K562 (cell line): Measurements from ENCODE around the gene DNAJB12. TPM values are rescaled to one million over a fixed set of nuclear protein-coding genes. Genes with fewer than 3 reads are reported as not detected.

Experiments
- ATAC-seq: fragments of 200-7000 bp; cut with Tn5 transposase; 3 replicates; pipeline ENCODE4 v1.9.1; 2020; ENCODE audit warnings: moderate library complexity
- BruUV-seq: library from RNA; stranded (reverse); fragments of 400-500 nt; replicated peaks from 2 replicates; lab custom pipeline; 2021; lab: Mats Ljungman, UMichigan
- CTCF ChIA-PET: fragments of 300-600 bp; formaldehyde crosslinking; extraction: SDS; loops from one replicate; lab custom pipeline; 2021; ENCODE audit warnings: low intra/inter-chr PET ratio; lab: Yijun Ruan, JAX
- POLR2A ChIA-PET: fragments of 300-600, 350-650 bp; sonication (Branson Sonifier 250); formaldehyde crosslinking; extraction: SDS; loops from one replicate; lab custom pipeline; 2021; ENCODE audit warnings: antibody characterized with exemption, inconsistent platforms; lab: Yijun Ruan, JAX
- DNase-seq, 4 experiments: peaks; one replicate each; pipeline versions ENCODE4 v3.0.0 to v3.0.0-alpha.2; 2011 to 2018; ENCODE audit warnings: low spot score in 3 of 4, mixed read lengths in 3 of 4; ENCODE audit errors: extremely low read depth in 1 of 4
- FAIRE-seq: peaks from 2 replicates; lab custom pipeline; 2011; peaks lifted over from hg19 to GRCh38; lab: Jason Lieb, UNC
- H2AFZ ChIP-seq: 2 replicates; pipeline ENCODE4 v1.6.0; 2011; ENCODE audit warnings: low read depth, low read length, control low read depth, inconsistent platforms
- H3K27ac ChIP-seq: fragments of 200-600 bp; 3 replicates; pipeline ENCODE4 v1.8.0; 2011; ENCODE audit warnings: low read depth, mild to moderate bottlenecking, control low read depth, inconsistent platforms, low read length, moderate library complexity, mixed read lengths; ENCODE audit errors: extremely low read depth
- H3K27me3 ChIP-seq, 2 experiments: fragments of 300-600 bp in 1 of 2; 2 replicates in 1 of 2; 3 replicates in 1 of 2; pipeline versions ENCODE4 v1.6.0 to v1.8.0; 2011; ENCODE audit warnings: inconsistent platforms in 2 of 2, low read length in 2 of 2, mild to moderate bottlenecking in 1 of 2, mixed read lengths in 1 of 2, moderate library complexity in 1 of 2; ENCODE audit not compliant: control insufficient read depth in 2 of 2, insufficient read depth in 2 of 2
- H3K36me3 ChIP-seq: fragments of 300-600 bp; 3 replicates; pipeline ENCODE4 v1.8.0; 2011; ENCODE audit warnings: mild to moderate bottlenecking, low read length, inconsistent platforms; ENCODE audit not compliant: control insufficient read depth, insufficient read depth
- H3K4me1 ChIP-seq, 2 experiments: fragments of 200-600 bp in 1 of 2; replicated peaks in 1 of 2; 2 replicates in 1 of 2; 3 replicates in 1 of 2; pipeline versions ENCODE4 v1.5.1 to v1.8.0; 2011; ENCODE audit warnings: inconsistent platforms in 2 of 2, low read length in 2 of 2, mild to moderate bottlenecking in 1 of 2, mixed read lengths in 1 of 2, moderate library complexity in 1 of 2; ENCODE audit not compliant: control insufficient read depth in 2 of 2, insufficient read depth in 2 of 2
- H3K4me2 ChIP-seq: 2 replicates; pipeline ENCODE4 v1.6.1; 2011; ENCODE audit warnings: low read length, control low read depth, inconsistent platforms, mixed read lengths; ENCODE audit not compliant: insufficient read depth
- H3K4me3 ChIP-seq: fragments of 200-600 bp; sonication (generic), shearing (Covaris generic); 2 replicates; pipeline ENCODE4 v1.5.1; 2016; ENCODE audit warnings: control low read depth, inconsistent platforms
- H3K79me2 ChIP-seq: fragments of 200-600 bp; 3 replicates; pipeline ENCODE4 v1.8.0; 2011; ENCODE audit warnings: low read length, inconsistent platforms; ENCODE audit not compliant: control insufficient read depth, insufficient read depth
- H3K9ac ChIP-seq, 2 experiments: 2 replicates each; pipeline versions ENCODE4 v1.6.0 to v1.6.1; 2011; ENCODE audit warnings: low read depth in 2 of 2, low read length in 2 of 2, control low read depth in 1 of 2, inconsistent platforms in 1 of 2, mild to moderate bottlenecking in 1 of 2, mixed read lengths in 1 of 2; ENCODE audit not compliant: insufficient read depth in 1 of 2
- H3K9me1 ChIP-seq: one replicate; pipeline ENCODE4 v1.6.0; 2011; ENCODE audit warnings: inconsistent platforms, mild to moderate bottlenecking, low read length, moderate library complexity; ENCODE audit not compliant: control insufficient read depth, insufficient read depth
- H3K9me3 ChIP-seq: replicated peaks from 2 replicates; pipeline ENCODE4 v1.5.1; 2011; ENCODE audit warnings: low read depth, low read length, inconsistent platforms; ENCODE audit not compliant: control insufficient read depth, insufficient read depth
- H4K20me1 ChIP-seq: replicated peaks from 2 replicates; pipeline ENCODE4 v1.6.1; 2011; ENCODE audit warnings: low read length, inconsistent platforms, mixed read lengths; ENCODE audit not compliant: control insufficient read depth, insufficient read depth
- GATAD2B ChIP-seq: fragments of 450-650 bp; IDR thresholded peaks from 2 replicates; pipeline ENCODE4 v1.6.1; 2017; ENCODE audit warnings: mild to moderate bottlenecking, borderline replicate concordance
- POLR2AphosphoS2 ChIP-seq: IDR thresholded peaks from 2 replicates; pipeline ENCODE4 v1.6.1; 2012; ENCODE audit warnings: low read length, improper control_type of control experiment
- POLR2G ChIP-seq: fragments of 200-400 bp; formaldehyde crosslinking; IDR thresholded peaks from 2 replicates; pipeline ENCODE4 v1.6.1; 2017; ENCODE audit warnings: low read depth, mild to moderate bottlenecking, antibody characterized with exemption, low read length, moderate library complexity
- RERE ChIP-seq: sonication (generic); formaldehyde crosslinking; IDR thresholded peaks from 2 replicates; pipeline ENCODE4 v1.8.0; 2023; ENCODE audit warnings: missing genetic modification reagents, mild to moderate bottlenecking, borderline replicate concordance
- ZBTB1 ChIP-seq: sonication (generic); formaldehyde crosslinking; IDR thresholded peaks from 2 replicates; pipeline ENCODE4 v1.8.1; 2023; ENCODE audit warnings: missing genetic modification reagents, low read depth, mild to moderate bottlenecking, borderline replicate concordance
- WGBS: fragments of 100-300 bp; shearing (Covaris generic); methylation state at CpG from one replicate; pipeline ENCODE4 v1.1.6; 2016; ENCODE audit warnings: low coverage, mixed read lengths; ENCODE audit not compliant: insufficient coverage; ENCODE audit errors: missing lambda C conversion rate; 5-methylcytosine and 5-hydroxymethylcytosine counted together
- in situ Hi-C: fragments of 300-500 bp; cut with MboI; formaldehyde crosslinking; loops from 4 replicates; pipeline ENCODE4 v1.15.0; 2018; ENCODE audit warnings: inconsistent platforms, mixed read lengths
- intact Hi-C: fragments of 100-400 bp; cut with micrococcal nuclease; formaldehyde crosslinking; loops from 2 replicates; pipeline ENCODE4 v1.14.2; 2022
- polyA plus RNA-seq, 8 experiments: library from polyadenylated mRNA; depleted of rRNA in 4 of 8; stranded (reverse) in 5 of 8; unstranded in 3 of 8; fragments of >200 nt; fragmentation: Nextera tagmentation in 2 of 8; fragmentation: Illumina TruSeq in 1 of 8; extraction: Ambion mirVana in 2 of 8; extraction: Trizol in 1 of 8; gene quantifications; 2 replicates each; pipeline versions ENCODE4 v1.2.1 to v1.2.3, GENCODE V29; 2011 to 2014; ENCODE audit warnings: inconsistent platforms in 1 of 8, missing spikeins in 1 of 8
- total RNA-seq, 7 experiments: library from RNA; depleted of rRNA in 6 of 7; stranded (reverse); fragments of >200 nt in 6 of 7; fragmentation: Illumina TruSeq in 2 of 7; extraction: Trizol in 2 of 7; gene quantifications; 2 replicates each; pipeline versions ENCODE4 v1.2.1 to v1.2.3, GENCODE V29; 2011 to 2021; ENCODE audit warnings: low replicate concordance in 1 of 7

The DNAJB12 gene
- total and polyA plus RNA-seq, 9 of the 15 experiments (the other 6 are each of a cell fraction or from before 2014, with no cell fraction given), result 3.5 to 31.5 (median 20.3) TPM

- Histone ChIP-seq H3K27ac (no peak overlapping the region), H3K9ac (peak overlapping the region in 1 of 2 experiments; percentile 74; a peak in 2 of 4 replicates), H3K27me3 (no peaks in the 10 kb centered on the region), H3K4me2 (no peak overlapping the region), H3K4me1 (peaks cover 22 to 43% of the 10 kb centered on the region in 2 experiments), H4K20me1 (no peaks in the 10 kb centered on the region), H2AFZ (peak overlapping the region; percentile 78; the same call in 1 of the 2 replicates), H3K9me1 (no peaks in the 10 kb centered on the region), H3K79me2 (no peaks in the 10 kb centered on the region), H3K36me3 (peaks cover 5% of the 10 kb centered on the region; the same call in 1 of the 3 replicates), H3K9me3 (no peaks in the 10 kb centered on the region), H3K4me3 (no peak overlapping the region)
- FAIRE-seq (no peak), DNase-seq (no peak), ATAC-seq (peak; percentile 16)
- intact Hi-C loops (loop anchor here (1.0 to 5.0 kb wide), 6 partner anchors 52 to 433 kb away; no protein-coding TSS in a partner anchor), in situ Hi-C loops (loop anchor here (5.0 to 25.0 kb wide), 2 partner anchors 107 to 1017 kb away; partner anchors contain the start of gene SLC29A3)
- WGBS, result 40% methylated on average over 5 of the region's 5 CpGs
- 0 out of 2 replicates have a peak, but pooled peaks have one; percentile 29 for TF ChIP-seq ZBTB1 (CRISPR knock-in tag)
- 0 out of 2 replicates have a peak, but pooled peaks have one; percentile 53 for TF ChIP-seq RERE (CRISPR knock-in tag)
- peak; percentile 73 for TF ChIP-seq POLR2G
- no peak for TF ChIP-seq GATAD2B
- TF ChIP-seq POLR2AphosphoS2, result peak; percentile 33; the same call in 1 of the 2 replicates
- CTCF ChIA-PET, result interaction anchor here (0.9 to 3.1 kb wide), 6 partner anchors 85 to 430 kb away, joined by 3 to 16 read pairs (median 6); no protein-coding TSS in a partner anchor
- no TSS peak for BruUV-seq
- POLR2A ChIA-PET, result interaction anchor here (0.5 to 13.1 kb wide), 9 partner anchors 8 to 1088 kb away, joined by 3 to 197 read pairs (median 4); partner anchors contain the start of gene DDIT4
Observed at GRCh38 chr10:72328829-72329204, 25.9 kb downstream of the DNAJB12 start.
